Limb (tissue), 2 donors: ENCODE measurements around the gene OR4N2.
"Not testable (repeated sequence)": the region's sequence is repeated elsewhere in the genome, so short reads cannot be mapped to it uniquely, and the experiment has no call there.

Experiments used
- DNase-seq, 2 donors: peaks; one replicate each; pipeline ENCODE4 v3.0.0-alpha.2; 2016; ENCODE audit errors: extremely low spot score in 2 of 2

Gene OR4N2, protein sequence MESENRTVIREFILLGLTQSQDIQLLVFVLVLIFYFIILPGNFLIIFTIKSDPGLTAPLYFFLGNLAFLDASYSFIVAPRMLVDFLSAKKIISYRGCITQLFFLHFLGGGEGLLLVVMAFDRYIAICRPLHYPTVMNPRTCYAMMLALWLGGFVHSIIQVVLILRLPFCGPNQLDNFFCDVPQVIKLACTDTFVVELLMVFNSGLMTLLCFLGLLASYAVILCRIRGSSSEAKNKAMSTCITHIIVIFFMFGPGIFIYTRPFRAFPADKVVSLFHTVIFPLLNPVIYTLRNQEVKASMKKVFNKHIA

DNA sequence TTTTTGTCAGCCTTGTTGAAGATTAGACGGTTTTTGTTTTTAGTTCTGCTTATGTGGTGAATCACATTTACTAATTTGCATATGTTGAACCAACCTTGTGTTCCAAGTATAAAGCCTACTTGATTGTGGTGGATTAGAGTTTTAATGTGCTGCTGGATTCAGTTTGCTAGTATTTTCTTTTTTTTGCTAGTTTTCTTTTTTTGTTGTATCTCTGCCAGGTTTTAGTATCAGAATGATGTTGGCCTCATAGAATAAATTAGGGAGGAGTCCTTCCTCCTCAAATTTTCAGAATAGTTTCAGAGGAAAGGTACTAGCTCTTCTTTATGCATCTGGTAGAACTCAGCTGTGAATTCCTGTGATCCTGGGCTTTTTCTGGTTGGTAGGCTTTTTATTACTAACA is at the start of gene OR4N2:
OR4N2 (plus strand) TSS at position 301 of the 400 bp plus-strand sequence. CDS start 23,679 bp downstream, outside the sequence.
- not testable (repeated sequence) for DNase-seq

DNA sequence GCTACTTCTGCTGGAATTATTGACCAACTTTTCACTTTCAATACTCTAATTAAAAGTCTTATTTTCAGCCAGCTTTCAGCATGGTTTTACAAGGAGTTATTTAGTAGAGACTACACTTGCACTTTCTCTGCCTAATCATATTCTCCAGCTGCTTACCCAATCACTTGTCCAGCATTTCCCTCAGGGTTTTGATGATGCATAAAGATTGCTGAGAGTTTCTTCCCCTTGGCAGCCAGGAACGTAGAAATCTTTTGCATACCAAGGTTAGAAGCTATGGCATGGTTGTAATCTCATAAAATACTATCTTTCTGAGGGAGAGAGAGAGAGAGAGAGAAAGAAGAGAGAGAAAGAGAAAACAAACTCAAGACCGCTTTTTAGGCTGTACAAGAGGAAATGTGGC is 49.4 kb upstream of the OR4N2 start:
- no peak for DNase-seq

DNA sequence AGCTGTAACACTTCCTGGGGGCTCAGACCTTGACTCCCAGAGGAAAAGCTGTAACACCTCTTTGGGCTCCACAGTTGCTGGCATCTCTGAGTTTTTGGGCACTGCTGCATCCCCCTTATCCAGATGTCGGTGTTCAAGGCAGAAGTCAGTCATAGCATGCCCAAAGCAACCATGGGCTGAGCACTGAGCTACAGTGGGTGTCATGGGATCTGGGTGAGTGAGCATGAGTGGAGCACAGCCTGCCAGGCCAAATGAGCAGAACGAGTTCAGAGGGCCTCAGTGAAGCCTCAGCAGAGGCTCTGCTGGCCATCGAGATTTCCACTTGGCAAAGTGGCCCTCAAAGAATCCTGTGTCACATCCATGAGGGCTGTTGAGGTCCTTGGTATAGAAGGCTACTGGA is 32.1 kb upstream of the OR4N2 start:
- DNase-seq = not testable (repeated sequence)

DNA sequence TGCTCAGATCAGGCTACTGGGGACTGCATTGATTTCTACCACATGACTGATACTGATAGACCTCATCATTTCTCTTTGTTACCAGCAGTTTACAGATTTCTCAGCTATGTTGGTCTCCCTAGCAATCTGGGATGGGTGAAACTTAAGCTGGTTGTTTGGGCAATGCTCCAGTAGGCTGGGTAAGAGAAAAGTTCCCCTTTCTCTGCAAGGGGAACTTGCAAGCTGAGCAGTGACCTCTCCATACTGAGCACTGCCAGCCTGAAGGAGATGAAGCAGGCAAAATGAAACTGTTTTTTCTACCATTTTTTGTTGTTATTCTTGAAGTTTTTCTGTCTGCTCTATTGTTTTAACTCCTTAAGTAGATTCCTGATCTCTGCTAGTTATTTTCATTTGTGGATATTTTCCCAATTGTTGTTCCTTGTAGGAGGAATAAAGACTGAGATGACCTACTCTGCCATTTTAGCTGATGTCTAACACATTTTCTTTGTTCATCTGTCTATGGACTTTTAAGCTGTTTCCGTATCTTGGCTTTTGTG is 31.6 kb upstream of the OR4N2 start:
- no peak for DNase-seq

DNA sequence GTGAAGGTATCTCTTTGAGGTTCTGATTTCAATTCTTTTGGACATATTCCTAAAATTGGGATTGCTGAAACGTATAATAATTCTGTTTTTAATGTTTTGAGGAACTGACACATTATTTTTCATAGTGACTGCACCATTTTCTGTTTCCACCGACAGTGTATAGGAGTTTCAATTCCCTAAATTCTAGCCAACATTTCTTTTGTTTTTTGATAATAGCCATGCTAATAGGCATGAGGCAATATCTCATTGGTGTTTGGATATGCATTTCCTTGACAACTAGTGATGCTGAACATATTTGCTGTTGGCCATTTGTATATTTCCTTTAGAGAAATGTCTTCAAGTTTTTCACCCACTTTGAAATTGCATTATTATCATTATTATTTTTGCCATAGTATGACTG is 31.1 kb upstream of the OR4N2 start:
- DNase-seq = not testable (repeated sequence)

DNA sequence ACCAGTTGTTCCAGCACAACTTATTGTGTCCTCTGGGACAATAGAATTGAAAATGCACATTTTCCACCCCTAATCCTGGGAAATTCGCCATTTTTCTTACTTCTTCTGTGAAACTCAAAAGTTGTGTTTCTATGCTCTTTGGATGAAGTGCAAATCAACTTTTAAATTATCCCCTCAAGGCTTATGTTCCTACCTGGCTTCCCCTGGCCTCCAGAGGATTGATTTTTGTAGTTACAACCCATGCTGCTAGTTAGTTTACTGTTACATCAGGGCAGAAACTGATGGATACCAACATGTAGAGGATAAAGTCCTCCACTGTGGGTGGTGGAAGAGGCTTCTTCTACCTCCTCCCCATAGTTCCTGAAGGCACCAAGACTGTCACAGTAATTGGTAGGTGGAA is 30.4 kb upstream of the OR4N2 start, which contains the start of gene OR4M1:
OR4M1 (plus strand) TSS at position 301 of the 400 bp plus-strand sequence. CDS start 6,819 bp downstream, outside the sequence.
- not testable (repeated sequence) for DNase-seq

DNA sequence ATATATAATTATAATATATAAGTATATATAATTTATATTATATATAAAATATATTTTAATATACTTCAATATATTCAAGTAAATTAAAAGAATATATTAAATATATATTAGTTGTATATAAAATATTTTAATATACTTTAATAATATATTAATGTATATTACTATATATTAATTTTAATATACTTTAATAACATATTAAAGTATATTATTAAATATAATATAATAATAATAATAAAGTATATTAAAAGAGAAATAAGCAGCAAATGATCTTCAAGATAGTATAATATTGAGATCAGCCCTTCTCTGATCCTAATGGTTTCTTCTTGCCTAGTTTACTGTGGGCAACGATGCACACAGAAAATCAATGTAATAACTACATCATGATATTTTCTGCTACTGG is 28.0 kb upstream of the OR4N2 start:
- no peak for DNase-seq

DNA sequence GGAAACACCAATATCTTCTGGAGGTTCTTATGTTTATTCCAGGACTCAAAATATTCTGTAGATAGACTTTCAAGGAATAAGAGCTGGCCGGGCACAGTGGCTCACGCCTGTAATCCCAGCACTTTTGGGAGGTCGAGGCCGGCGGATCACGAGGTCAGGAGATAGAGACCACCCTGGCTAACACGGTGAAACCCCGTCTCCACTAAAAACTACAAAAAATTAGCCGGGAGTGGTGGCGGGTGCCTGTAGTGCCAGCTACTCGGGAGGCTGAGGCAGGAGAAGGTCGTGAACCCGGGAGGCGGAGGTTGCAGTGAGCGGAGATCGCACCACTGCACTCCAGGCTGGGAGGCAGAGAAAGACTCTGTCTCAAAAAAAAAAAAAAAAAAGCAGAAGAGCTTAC is 17.7 kb upstream of the OR4N2 start:
- not testable (repeated sequence) for DNase-seq

DNA sequence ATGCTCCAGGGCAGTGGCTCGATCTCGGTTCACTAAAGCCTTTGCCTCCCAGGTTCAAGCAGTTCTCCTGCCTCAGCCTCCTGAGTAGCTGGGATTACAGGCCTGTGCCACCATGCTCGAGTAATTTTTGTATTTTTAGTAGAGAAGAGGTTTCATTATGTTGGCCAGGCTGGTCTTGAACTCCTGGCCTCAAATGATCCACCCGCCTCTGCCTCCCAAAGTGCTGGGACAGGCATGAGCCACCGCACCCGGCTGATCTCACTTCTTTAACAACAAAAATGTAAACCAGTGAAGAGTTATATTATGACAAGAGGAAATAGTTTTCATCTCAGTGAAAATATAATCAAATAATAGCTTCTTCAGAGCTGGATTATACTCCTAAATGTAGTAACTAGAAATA is 16.3 kb upstream of the OR4N2 start:
- not testable (repeated sequence) for DNase-seq

DNA sequence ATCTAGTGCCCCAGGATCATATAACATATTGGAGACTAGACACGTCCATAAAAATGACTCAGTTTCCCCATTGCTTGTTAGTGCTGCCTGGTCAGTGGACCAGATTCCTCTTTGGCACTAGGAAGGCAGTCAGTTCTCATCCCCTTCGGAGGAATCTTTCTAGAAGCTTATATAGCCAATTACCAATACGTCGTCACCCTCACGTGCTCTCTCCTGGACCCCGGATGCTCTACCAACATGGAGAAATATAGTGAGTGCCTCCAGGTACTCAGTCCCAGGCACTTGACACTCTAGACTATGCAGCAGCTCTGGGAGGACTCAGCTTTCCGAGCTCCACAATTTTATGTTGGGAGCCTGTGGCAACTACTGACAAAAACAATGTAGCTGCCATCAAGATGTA is 15.4 kb upstream of the OR4N2 start:
- not testable (repeated sequence) for DNase-seq

DNA sequence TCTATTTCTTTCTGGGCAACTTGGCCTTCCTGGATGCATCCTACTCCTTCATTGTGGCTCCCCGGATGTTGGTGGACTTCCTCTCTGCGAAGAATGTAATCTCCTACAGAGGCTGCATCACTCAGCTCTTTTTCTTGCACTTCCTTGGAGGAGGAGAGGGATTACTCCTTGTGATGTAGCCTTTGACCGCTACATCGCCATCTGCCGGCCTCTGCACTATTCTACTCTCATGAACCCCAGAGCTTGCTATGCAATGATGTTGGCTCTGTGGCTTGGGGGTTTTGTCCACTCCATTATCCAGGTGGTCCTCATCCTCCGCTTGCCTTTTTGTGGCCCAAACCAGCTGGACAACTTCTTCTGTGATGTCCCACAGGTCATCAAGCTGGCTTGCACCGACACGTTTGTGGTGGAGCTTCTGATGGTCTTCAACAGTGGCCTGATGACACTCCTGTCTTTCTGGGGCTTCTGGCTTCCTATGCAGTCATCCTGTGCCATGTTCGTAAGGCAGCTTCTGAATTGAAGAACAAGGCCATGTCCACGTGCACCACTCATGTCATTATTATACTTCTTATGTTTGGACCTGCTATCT is 7.0 kb upstream of the OR4N2 start:
- not testable (repeated sequence) for DNase-seq

DNA sequence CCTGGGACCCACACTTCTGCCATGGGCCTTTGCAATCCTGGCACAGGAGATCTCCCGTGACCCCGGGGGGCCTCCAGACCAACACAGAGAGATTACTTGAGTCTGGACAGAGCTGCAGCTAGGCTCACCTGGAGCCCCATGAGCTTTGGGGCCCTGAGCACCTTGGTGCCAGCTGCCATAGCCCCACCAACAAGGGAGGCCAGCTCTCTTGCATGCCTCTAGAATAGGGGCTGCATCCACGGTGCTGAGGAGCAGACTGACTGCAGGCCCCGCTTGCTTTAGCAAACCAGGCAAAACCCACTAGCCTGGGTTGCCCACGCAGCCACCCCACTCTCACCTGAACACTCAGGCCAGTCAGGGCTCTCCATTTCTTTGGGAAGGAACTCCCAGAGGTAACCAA is 3.7 kb upstream of the OR4N2 start:
- DNase-seq = no peak

DNA sequence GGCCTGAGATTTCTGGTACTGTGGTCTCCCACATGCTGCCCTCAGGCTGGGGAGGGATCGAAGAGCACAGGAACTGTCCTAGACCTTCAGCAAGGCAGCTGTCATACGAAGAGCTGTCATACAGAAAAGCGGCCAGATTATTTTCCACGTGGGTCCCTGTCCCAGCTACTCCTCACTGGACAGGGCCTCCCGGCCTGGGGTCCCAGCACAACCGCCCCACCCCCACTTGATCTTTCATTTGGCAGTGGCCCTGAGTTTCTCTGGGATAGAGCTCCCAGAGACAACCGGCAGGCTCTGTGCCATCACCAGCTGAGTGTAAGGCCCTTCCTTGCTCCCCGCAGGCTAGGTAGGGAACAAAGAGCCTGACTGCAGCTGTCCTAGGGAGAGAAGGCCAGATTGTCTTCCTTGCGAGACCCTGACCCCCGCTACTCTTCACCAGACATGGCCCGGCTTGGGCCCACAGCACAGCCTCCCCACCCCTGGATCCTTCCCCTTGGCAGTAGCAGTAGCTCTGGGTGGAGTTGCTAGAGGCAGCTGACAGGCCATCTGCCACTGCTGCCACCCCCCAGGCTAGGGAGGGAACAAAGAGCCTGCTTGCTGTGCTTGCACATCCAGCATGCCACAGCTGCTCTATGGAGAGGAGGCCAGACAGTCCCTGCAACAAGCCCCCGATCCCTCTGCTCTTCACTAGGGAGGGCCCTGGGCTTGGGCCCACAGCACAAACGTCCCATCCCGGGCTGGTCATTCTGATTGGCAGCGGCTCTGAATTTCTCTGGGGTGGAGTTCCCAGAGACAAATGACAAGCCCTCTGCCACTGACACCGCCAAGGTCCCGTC is 3.1 kb upstream of the OR4N2 start:
- no peak for DNase-seq

DNA sequence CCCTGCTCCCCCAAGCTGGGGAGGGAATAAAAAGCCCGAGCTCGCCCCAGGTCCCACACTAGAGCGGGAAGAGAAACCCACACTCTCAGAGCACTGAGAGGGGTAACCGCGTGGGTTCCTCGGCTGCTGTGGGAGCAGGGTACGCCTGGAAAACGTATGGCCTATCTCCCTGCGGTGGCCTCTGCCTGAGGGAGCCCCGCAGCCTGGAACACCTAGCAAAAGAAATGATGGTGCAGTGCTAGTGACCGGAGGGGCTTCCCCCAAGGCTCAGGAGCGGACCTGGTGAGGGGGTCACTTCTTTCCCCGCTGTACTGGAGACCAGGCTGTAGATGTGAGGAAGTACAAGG is 2.5 kb upstream of the OR4N2 start:
- DNase-seq = no peak

DNA sequence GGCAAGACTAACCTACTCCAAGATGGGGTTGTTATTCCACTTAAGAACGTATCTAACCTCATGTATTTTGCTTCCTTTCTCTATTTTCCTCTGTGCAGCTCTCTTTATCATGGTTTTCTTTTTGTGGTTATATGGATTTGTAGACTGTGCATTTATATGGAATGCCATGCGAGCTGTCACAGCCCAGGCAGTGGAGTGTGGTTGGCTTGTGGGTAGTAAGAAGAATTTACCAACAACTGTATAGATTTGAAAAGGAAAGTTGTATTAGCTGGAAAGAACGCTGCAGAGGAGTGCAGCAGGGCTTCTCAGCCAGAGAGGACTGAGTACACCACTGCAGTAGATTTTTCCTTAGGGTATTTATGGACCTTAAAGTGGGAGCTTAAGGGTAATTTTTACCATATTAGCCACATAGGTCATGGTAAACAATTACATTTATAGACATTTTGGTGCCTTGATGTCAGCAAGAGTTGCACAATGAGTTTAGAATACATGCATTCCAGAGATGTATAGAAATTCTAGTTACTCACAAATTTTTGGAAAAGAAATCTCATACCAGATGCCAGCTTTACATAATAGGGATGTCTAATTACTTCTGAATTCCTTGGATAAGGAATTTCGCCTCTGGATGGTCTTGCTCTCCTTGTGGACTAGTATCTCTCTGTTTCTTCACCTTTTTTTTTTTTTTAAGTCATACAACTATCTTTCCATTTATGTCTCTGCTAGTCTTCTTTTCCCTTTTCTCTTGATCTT is 9.8 kb downstream of the OR4N2 start:
- not testable (repeated sequence) for DNase-seq

DNA sequence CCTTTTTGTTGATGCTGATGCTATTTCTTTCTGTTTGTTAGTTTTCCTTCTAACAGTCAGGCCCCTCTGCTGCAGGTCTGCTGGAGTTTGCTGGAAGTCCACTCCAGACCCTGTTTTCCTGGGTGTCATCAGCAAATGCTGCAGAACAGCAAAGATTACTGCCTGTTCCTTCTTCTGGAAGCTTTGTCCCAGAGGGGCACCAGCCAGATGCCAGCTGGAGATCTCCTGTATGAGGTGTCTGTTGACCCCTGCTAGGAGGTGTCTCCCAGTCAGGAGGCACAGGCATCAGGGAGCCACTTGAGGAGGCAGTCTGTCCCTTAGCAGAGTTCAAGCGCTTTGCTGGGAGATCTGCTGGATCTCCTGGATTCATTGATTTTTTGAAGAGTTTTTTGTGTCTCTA is 16.3 kb downstream of the OR4N2 start:
- not testable (repeated sequence) for DNase-seq

DNA sequence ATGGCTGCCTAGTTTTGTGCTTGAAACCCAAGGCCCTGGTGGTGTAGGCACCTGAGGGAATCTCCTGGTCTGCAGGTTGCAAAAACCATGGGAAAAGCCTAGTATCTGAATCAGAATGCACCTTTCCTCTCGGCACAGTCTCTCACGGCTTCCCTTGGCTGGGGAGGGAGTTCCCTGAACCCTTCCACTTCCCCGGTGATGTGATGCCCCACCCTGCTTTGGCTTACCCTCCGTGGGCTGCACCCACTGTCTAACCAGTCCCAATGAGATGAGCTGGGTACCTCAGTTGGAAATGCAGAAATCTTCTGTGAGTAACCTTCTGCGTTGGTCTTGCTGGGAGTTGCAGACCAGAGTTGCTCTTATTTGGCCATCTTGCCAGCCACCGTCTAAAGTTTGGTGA is 17.4 kb downstream of the OR4N2 start:
- DNase-seq = not testable (repeated sequence)

DNA sequence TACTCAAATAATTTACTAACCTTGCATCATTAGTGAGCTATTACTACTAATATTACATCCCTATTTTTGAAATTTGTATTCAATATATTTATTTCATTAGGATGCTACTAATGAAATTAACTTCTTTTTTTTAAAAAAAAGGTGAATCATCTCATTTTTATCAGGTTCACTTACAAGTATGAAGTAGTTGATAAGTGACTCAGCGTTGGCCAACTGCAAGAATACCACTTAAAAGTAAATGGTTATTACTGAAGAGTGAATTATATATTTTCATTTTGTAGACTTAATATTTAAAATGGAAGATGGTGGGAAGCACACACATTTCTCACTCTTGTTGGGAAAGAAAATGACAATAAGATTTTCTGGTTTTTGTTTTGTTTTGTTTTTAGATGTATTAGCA is 19.6 kb downstream of the OR4N2 start:
- DNase-seq = no peak

DNA sequence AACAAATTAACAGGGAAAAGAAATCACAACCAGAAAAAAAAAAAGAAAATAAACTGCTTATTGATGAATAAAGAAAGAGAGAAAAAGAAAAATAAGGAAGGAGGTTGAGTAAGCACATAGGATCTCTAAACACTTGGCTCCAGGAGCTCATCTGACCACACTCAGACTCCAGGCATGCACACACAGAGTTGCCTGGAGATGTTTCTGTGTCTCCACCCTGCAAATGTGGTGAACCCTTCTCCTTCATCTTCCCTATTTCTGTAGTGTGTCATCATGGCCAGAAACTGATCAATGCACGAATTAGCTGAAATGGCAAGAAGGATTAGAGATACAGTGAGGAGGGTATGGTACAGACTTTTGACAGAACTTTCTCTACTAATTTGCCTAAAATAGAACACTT is 20.2 kb downstream of the OR4N2 start:
- no peak for DNase-seq

DNA sequence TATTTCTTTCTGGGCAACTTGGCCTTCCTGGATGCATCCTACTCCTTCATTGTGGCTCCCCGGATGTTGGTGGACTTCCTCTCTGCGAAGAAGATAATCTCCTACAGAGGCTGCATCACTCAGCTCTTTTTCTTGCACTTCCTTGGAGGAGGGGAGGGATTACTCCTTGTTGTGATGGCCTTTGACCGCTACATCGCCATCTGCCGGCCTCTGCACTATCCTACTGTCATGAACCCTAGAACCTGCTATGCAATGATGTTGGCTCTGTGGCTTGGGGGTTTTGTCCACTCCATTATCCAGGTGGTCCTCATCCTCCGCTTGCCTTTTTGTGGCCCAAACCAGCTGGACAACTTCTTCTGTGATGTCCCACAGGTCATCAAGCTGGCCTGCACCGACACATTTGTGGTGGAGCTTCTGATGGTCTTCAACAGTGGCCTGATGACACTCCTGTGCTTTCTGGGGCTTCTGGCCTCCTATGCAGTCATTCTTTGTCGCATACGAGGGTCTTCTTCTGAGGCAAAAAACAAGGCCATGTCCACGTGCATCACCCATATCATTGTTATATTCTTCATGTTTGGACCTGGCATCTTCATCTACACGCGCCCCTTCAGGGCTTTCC is 24.2 kb downstream of the OR4N2 start:
- not testable (repeated sequence) for DNase-seq

DNA sequence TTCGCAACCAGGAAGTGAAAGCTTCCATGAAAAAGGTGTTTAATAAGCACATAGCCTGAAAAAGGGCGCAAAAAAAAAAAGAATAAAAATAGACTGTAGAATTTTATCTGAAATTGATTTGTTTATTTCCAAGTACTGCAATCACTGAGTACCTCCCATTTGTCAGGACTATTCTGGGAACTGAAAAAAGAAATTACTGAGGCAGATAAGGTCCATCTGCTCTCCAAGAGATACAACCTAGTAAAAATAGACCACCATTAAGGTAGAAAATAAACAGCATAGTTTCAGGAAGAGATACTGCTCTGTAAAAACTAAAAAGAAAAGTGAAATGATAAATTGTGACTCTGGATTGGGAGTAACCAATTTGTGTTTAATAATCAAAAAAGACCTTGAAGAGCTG is 24.7 kb downstream of the OR4N2 start:
- no peak for DNase-seq
